ENCODE data around the gene ADA.

ADA gene

GRCh38 chr20:44688053-44688625 is 36.6 kb upstream of the ADA start:
- no peak for DNase-seq (ENCODE audit: low read depth)
- TF ChIP-seq, protein P1, sequence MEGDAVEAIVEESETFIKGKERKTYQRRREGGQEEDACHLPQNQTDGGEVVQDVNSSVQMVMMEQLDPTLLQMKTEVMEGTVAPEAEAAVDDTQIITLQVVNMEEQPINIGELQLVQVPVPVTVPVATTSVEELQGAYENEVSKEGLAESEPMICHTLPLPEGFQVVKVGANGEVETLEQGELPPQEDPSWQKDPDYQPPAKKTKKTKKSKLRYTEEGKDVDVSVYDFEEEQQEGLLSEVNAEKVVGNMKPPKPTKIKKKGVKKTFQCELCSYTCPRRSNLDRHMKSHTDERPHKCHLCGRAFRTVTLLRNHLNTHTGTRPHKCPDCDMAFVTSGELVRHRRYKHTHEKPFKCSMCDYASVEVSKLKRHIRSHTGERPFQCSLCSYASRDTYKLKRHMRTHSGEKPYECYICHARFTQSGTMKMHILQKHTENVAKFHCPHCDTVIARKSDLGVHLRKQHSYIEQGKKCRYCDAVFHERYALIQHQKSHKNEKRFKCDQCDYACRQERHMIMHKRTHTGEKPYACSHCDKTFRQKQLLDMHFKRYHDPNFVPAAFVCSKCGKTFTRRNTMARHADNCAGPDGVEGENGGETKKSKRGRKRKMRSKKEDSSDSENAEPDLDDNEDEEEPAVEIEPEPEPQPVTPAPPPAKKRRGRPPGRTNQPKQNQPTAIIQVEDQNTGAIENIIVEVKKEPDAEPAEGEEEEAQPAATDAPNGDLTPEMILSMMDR (IDR thresholded peaks at IDR 0.05; ENCODE audit: insufficient read depth, low read depth, low read length, missing control alignments): no peak
- no peak overlapping the region for H3K4me3 ChIP-seq (ENCODE audit: low read depth, low read length)

DNA sequence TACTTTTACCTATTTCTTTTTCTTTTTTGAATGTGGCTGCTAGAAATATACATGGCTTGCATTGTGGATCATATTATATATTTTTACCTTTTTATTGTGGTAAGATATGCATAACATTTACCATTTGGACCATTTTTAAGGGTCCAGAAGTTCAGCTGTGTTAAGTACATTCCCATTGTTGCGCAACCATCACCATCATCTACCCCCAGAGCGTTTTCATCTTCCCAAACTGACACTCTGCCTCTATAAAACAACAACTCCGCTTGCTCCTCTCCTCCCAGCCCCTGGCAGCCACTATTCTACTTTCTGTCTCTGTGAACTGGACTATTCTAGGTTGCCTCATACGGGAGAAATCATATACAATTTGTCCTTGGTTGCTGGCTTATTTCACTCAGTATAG is 35.4 kb upstream of the ADA start:
- no peak for DNase-seq (ENCODE audit: low read depth)
- H3K4me3 ChIP-seq (ENCODE audit: low read depth, low read length): no peak overlapping the region
- TF ChIP-seq, protein P1 (IDR thresholded peaks at IDR 0.05; ENCODE audit: insufficient read depth, low read depth, low read length, missing control alignments): no peak

DNA sequence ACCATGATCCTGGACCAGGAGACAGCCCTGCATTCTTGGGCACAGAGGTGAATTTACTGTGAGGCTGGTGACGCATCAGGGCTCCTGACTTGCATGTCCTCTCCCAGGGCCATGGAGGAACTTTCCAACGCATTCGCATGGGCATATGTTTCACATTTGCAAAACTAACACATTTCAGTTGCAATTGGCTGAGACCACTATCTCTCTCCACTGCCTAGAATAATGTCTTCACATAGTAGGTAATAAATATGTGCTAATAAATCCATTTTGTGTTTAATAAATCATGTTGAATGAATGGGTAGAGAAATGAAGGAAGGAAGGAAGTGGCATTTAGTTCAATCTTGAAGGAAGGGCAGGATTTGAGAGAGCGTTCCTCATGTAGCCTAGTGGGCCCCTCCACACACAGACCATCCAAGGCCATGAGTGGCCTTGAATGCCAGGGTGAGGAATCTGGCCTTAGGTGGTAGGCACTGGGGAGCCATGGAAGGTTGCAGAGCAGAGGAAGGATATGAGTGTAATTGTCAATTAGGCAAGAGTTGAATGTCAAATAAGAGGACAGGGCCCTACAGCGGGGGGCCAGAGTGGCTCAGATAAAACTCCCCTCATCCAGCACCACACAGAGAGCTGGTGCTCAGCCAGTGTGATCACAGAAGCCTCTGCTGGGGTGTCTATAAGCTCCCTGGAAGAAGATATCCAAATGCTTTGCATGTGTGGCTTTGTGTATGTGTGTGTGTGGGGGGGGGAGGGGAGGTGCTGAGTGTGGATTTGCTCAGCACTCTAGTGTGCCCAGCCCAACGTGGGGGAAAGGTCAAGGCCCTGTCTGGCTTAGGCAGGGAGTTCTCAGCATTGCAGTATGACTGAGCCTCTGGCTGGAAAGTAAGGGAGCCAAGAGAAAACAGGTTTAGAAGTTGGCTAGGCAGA is 32.8 kb upstream of the ADA start:
- no peak for DNase-seq (ENCODE audit: low read depth)

GRCh38 chr20:44683263-44684046 is 32.0 kb upstream of the ADA start:
- TF ChIP-seq, protein P1 (IDR thresholded peaks at IDR 0.05; ENCODE audit: insufficient read depth, low read depth, low read length, missing control alignments): peak; percentile 73
- no peak overlapping the region for H3K4me3 ChIP-seq (ENCODE audit: low read depth, low read length)
- DNase-seq (ENCODE audit: low read depth): peak; percentile 90

More for the DNA sequence above, 32.8 kb upstream of the ADA start:
- no peak overlapping the region for H3K4me3 ChIP-seq (ENCODE audit: low read depth, low read length)
- TF ChIP-seq, protein P1 (IDR thresholded peaks at IDR 0.05; ENCODE audit: insufficient read depth, low read depth, low read length, missing control alignments): no peak

DNA sequence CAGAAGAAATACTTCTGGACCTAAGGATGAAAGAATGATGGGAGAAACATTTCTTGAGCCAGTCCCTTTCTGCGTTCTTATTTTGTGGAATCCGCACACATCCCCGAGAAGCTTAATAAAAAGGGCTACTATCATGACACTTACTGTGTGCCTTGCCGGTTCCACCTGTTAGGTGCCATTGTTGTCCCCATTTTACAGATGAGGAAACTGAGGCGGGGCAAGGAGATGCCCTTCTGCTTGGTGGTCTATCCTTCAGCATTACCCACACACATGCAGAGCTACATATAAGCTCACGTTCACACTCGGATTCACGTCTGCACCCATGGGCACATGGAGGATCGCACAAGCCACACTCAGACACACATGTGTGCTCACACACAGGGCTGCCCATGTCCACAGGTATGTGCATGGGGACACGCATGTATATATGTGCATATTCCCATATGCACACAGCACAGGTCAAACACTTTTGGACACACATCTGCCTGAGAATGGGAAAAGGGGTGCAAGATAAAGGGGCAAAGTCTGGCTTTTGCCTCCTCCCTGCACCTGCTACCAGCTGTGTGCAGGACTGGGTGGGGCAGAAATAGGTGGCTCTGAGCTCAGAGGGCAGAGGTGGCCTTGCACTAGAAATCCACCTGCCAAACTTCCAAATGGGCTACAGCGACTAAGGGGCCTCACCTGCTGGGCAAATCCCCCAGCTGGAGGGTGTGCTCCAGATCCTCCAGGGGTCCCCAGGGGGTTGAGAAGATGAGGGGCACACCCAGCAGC is 30.5 kb upstream of the ADA start:
- TF ChIP-seq, protein P1 (IDR thresholded peaks at IDR 0.05; ENCODE audit: insufficient read depth, low read depth, low read length, missing control alignments): no peak
- H3K4me3 ChIP-seq (ENCODE audit: low read depth, low read length): no peak overlapping the region

DNA sequence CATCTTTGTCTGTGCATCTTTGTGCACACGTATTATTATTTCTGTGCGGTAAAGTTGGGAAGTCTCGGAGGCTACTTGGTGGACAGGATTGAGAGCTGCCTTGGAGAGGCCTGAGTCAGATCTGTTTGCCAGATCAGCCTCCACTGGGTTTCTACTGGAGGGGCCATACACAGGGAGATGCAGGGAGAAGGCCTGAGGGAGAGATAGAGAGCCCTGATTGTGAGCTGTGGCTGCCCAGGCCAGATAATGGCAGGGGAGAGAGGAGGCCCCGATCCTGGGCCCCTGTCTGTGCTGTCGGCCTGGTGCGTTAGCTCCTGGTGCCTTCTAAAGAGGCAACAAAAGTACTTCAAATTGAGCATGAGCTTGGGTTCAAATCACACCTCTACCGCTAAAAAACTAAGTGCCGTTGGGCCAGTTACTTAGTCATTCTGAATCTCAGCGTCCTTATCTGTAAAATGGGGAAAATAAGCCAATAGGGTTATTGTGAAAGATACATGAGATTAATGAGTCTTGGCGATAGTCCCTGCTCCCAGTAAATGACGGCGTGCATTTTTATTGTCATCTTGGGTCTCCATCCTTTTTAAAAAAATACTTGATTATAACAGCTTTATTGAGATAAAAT is 27.6 kb upstream of the ADA start:
- TF ChIP-seq, protein P1 (IDR thresholded peaks at IDR 0.05; ENCODE audit: insufficient read depth, low read depth, low read length, missing control alignments): no peak
- no peak for DNase-seq (ENCODE audit: low read depth)
- H3K4me3 ChIP-seq (ENCODE audit: low read depth, low read length): no peak overlapping the region

More for the DNA sequence above, 30.5 kb upstream of the ADA start:
- no peak for DNase-seq (ENCODE audit: low read depth)

Measured in GM12865 (cell line).